Pancreas (tissue), 10 donors: ENCODE data around the gene UGT8. TPM values are rescaled to one million over a fixed set of nuclear protein-coding genes. Genes with fewer than 3 reads are reported as not detected.

Experiments used
- ATAC-seq, 4 donors: fragments of 200-7000 bp; cut with Tn5 transposase; one replicate each; pipeline versions ENCODE4 v1.8.0 to v1.9.1; 2020; ENCODE audit warnings: mild to moderate bottlenecking in 4 of 4, moderate library complexity in 4 of 4
- DNase-seq, 6 donors: peaks; one replicate each; pipeline ENCODE4 v3.0.0-alpha.2; 2020
- FAIRE-seq: peaks from 2 replicates; lab custom pipeline; 2012; peaks lifted over from hg19 to GRCh38; lab: Jason Lieb, UNC
- H3K27ac ChIP-seq, 4 donors: fragments of 200-600 bp; sonication (generic); 1 replicate in 3 of 4; 2 replicates in 1 of 4; pipeline versions ENCODE4 v1.5.0 to v1.8.0; 2020
- H3K27me3 ChIP-seq, 4 donors: fragments of 200-600 bp; one replicate each; pipeline ENCODE4 v1.8.0; 2021
- H3K36me3 ChIP-seq, 3 donors: fragments of 200-600 bp; sonication (generic) in 1 of 3; one replicate each; pipeline versions ENCODE4 v1.5.0 to v1.8.0; 2020 to 2021
- H3K4me1 ChIP-seq, 3 donors: fragments of 200-600 bp; one replicate each; pipeline ENCODE4 v1.8.0; 2021
- H3K4me3 ChIP-seq, 4 donors: fragments of 200-600 bp; sonication (generic) in 2 of 4; one replicate each; pipeline versions ENCODE4 v1.5.0 to v1.8.0; 2020 to 2021
- H3K9me3 ChIP-seq, 4 donors: fragments of 200-600 bp; one replicate each; pipeline ENCODE4 v1.8.0; 2021
- CTCF ChIP-seq, 4 donors: fragments of 200-600 bp; sonication (generic) in 3 of 4; IDR thresholded peaks; one replicate each; pipeline versions ENCODE4 v1.5.0 to v1.8.0; 2021; ENCODE audit warnings: antibody characterized with exemption in 4 of 4
- WGBS, 2 donors: extraction: QIAGEN DNeasy Blood & Tissue Kit; methylation state at CpG; one replicate each; pipeline ENCODE4 v1.1.7; 2013; 5-methylcytosine and 5-hydroxymethylcytosine counted together
- intact Hi-C, 3 donors: fragments of 100-400 bp; cut with DNase I; formaldehyde crosslinking; loops; one replicate each; pipeline versions ENCODE4 v1.11.1 to v1.14.2; 2022
- polyA plus RNA-seq, 2 donors: library from polyadenylated mRNA; stranded (reverse); fragments of 200-250 nt; gene quantifications; one replicate each; pipeline ENCODE4 v1.2.3, GENCODE V29; 2013
- total RNA-seq, 6 donors: library from RNA; stranded (reverse); fragmentation: NEBNext Ultra II Directional in 4 of 6; extraction: Animal tissue kit (Norgen Biotek cat#: 25700) in 4 of 6; gene quantifications; one replicate each; pipeline versions ENCODE4 v1.2.1 to v1.2.4, GENCODE V29; 2021 to 2023
- donor health status: healthy with polysubstance abuse.
- donor health status: DM: no; HTN: no; CAD: no; lungs with moderate emphysema.
- donor health status: DM: no; HTN: no; CAD: no.
- donor health status: control.
- donor health status: control.
- donor health status: Bipolar disorder and iron deficiency.
- donor health status: DM: yes; HTN: yes; CAD: no.
- donor health status: DM: no; HTN: no; CAD: no.
- donor health status: DM: no; HTN: no; CAD: no.
- donor health status: DM: yes; HTN: yes; CAD: no.

The UGT8 gene
- total and polyA plus RNA-seq, 8 donors = 1.5 to 9.6 (median 5.7) TPM

DNA sequence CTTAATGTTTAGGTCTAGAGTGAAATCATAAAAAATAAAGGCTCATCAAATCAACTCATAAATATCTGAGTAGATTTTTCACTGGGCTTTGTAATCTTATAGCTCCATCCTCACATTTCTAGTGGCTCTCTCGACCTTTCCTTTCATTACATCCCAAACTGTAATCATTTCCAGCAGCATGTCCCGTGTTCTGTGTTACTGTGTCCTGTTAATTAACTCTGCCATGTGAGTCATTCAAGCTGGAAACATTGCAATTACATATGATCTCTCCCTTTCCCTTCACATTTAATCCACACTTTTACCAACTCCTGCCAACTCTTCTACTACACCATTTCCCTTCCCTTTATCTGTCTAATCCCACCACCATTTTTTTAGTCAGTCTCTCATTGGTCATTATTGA lies 75.5 kb downstream of the UGT8 start:
- Histone ChIP-seq H3K9me3 (no peaks in the 10 kb centered on the region), H3K4me1 (peaks cover 0 to 3% (median 0%) of the 10 kb centered on the region in 3 donors), H3K36me3 (no peaks in the 10 kb centered on the region), H3K27ac (no peak overlapping the region), H3K27me3 (no peaks in the 10 kb centered on the region), H3K4me3 (no peak overlapping the region)
- ATAC-seq = no peak
- intact Hi-C loops = no loop called here
- no peak for TF ChIP-seq CTCF (IDR thresholded peaks at IDR 0.05)
- FAIRE-seq = no peak
- no peak for DNase-seq
- 89 to 94% methylated on average over 2 of the region's 2 CpGs for WGBS, 2 donors

DNA sequence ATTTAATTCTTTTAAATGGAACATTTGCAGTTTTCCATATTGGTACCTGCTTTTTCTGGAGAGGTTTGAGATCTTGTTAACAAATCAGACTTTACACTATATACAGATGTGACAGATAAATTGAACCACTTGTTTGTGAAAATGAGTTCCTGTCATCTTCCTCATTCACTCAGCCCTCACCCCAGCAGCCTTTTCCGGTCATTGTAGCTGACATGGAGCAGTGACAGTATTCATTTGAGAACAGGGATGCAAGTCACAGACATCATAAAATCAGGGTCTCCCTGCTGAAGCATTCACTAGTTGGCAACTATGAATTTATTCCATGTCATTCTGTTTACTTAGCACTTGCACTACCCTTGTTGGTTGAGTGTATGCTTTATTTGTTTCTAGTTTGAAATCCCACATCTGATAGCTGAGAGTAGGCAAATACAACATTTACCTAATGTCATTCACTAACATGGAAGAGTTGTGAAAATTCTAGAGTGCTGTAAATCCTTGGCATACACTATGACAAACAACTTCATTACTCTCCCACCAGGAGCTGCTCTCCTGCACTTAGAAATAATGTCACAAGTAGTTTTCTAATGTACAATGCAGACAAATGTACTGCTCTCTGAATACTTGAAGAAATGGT lies 78.9 kb downstream of the UGT8 start:
- intact Hi-C loops = no loop called here
- Histone ChIP-seq H3K9me3 (no peaks in the 10 kb centered on the region), H3K27ac (no peak overlapping the region), H3K27me3 (no peaks in the 10 kb centered on the region), H3K36me3 (no peaks in the 10 kb centered on the region), H3K4me3 (no peak overlapping the region), H3K4me1 (peaks cover 0 to 3% (median 0%) of the 10 kb centered on the region in 3 donors)
- DNase-seq (no peak), FAIRE-seq (no peak), ATAC-seq (peak in 2 of 4 donors; percentile 18 to 57)
- TF ChIP-seq CTCF (IDR thresholded peaks at IDR 0.05) = no peak
- 85 to 89% methylated on average over 1 of the region's 1 CpG for WGBS, 2 donors

DNA sequence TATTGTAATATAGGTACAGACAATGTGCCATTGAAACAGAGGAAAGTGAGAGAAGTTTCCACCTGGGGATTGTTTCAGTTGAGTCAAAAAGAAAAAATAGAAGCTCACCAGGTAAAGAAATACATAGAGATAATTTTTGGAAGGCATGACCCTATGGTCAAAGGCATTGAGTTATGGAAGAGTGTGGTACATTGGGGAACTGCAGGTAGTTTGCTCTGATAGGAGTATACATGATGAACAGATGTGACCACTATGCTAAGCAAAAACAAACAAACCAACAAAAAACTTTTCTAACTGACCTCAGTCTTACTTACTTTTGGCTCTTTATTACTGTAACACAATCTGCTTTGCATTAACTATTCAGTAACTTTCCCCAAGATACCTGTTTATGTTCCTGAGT lies 85.9 kb downstream of the UGT8 start:
- FAIRE-seq (no peak), DNase-seq (no peak)
- no peaks in the 10 kb centered on the region for H3K9me3 ChIP-seq

DNA sequence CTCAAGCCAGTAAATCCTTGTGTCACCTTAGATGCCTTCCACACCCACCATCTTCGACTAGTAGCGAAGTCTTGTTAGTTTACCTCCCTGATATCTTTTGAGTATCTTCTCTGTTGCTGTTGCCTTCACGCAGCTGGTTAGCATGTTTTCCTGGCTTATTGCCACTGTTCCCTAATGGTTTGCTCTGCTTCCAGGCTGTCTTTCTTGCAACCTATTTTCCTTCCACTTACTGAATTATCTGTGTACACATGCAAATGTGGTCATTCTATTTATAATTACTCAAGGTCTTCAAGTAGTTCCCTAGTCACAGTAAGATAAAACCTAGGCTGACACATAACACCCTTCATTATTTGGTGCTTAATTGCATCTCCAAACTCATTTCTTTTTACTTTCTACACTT lies 89.5 kb downstream of the UGT8 start:
- DNase-seq (no peak), ATAC-seq (peak in 3 of 4 donors; percentile 35 to 56 (median 45)), FAIRE-seq (no peak)
- no peak for TF ChIP-seq CTCF (IDR thresholded peaks at IDR 0.05)
- Histone ChIP-seq H3K27ac (no peak overlapping the region), H3K4me3 (no peak overlapping the region), H3K36me3 (no peaks in the 10 kb centered on the region), H3K4me1 (peaks cover 0 to 6% (median 0%) of the 10 kb centered on the region in 3 donors), H3K27me3 (no peaks in the 10 kb centered on the region), H3K9me3 (no peaks in the 10 kb centered on the region)
- 32% methylated on average over 3 of the region's 3 CpGs for WGBS, 2 donors
- intact Hi-C loops = no loop called here

More for the DNA sequence above, 85.9 kb downstream of the UGT8 start:
- Histone ChIP-seq H3K4me3 (no peak overlapping the region), H3K27ac (no peak overlapping the region), H3K36me3 (no peaks in the 10 kb centered on the region), H3K27me3 (no peaks in the 10 kb centered on the region), H3K4me1 (peaks cover 0 to 6% (median 0%) of the 10 kb centered on the region in 3 donors)
- TF ChIP-seq CTCF (IDR thresholded peaks at IDR 0.05) = no peak
- no peak for ATAC-seq
- intact Hi-C loops = no loop called here

GRCh38 chr4:114690571-114690970 lies 92.0 kb downstream of the UGT8 start:
- intact Hi-C loops = loop anchor here in 2 of 3 donors (5.0 to 10.0 kb wide), 2 partner anchors 296 to 303 kb away; no protein-coding TSS in a partner anchor

More at GRCh38 chr4:114690571-114690970, 92.0 kb downstream of the UGT8 start:
- TF ChIP-seq CTCF (IDR thresholded peaks at IDR 0.05) = no peak
- H3K9me3 ChIP-seq = no peaks in the 10 kb centered on the region
- H3K36me3 ChIP-seq = no peaks in the 10 kb centered on the region
- H3K27ac ChIP-seq = no peak overlapping the region
- H3K4me1 ChIP-seq = peaks cover 0 to 6% (median 0%) of the 10 kb centered on the region in 3 donors
- H3K27me3 ChIP-seq = no peaks in the 10 kb centered on the region
- ATAC-seq (no peak), DNase-seq (no peak), FAIRE-seq (no peak)
- no peak overlapping the region for H3K4me3 ChIP-seq
